GM12878 (cell line): Measurements from ENCODE around the gene ADA. TPM values are rescaled to one million over a fixed set of nuclear protein-coding genes. Genes with fewer than 3 reads are reported as not detected.

Experiments used
- ATAC-seq: fragments of 200-7000 bp; cut with Tn5 transposase; 3 replicates; pipeline ENCODE4 v1.9.1; 2020; ENCODE audit warnings: mild to moderate bottlenecking, moderate library complexity
- BruUV-seq: library from RNA; stranded (reverse); fragments of 400-500 nt; replicated peaks from 2 replicates; lab custom pipeline; 2021; lab: Mats Ljungman, UMichigan
- CTCF ChIA-PET: fragments of 300-600 bp; sonication (Branson Sonifier 250); formaldehyde crosslinking; extraction: SDS; loops from one replicate; lab custom pipeline; 2021; ENCODE audit warnings: inconsistent platforms; lab: Yijun Ruan, JAX
- POLR2A ChIA-PET: fragments of 350-600 bp; formaldehyde crosslinking; extraction: SDS; loops from one replicate; lab custom pipeline; 2021; ENCODE audit warnings: inconsistent platforms; lab: Charles Lee
- RAD21 ChIA-PET: fragments of 300-600 bp; sonication (Branson Sonifier 250); formaldehyde crosslinking; loops from one replicate; lab custom pipeline; 2023; ENCODE audit warnings: antibody characterized with exemption; ENCODE audit not compliant: unreplicated experiment; lab: Charles Lee
- SMC1A ChIA-PET: fragments of 300-600 bp; sonication (Branson Sonifier 250); formaldehyde crosslinking; loops from one replicate; lab custom pipeline; 2023; ENCODE audit not compliant: unreplicated experiment, uncharacterized antibody; lab: Charles Lee
- DNase-seq: peaks from one replicate; pipeline ENCODE4 v3.0.0-alpha.2; 2011; ENCODE audit warnings: low read depth, low spot score
- FAIRE-seq: peaks from 3 replicates; lab custom pipeline; 2011; peaks lifted over from hg19 to GRCh38; lab: Jason Lieb, UNC
- H2AFZ ChIP-seq: 2 replicates; pipeline ENCODE4 v1.6.0; 2011; ENCODE audit warnings: low read depth, low read length, control low read depth; ENCODE audit not compliant: control insufficient read depth
- H3K27ac ChIP-seq: 2 replicates; pipeline ENCODE4 v1.5.1; 2011; ENCODE audit warnings: control low read depth; ENCODE audit not compliant: control insufficient read depth, insufficient read depth
- H3K27me3 ChIP-seq, 2 experiments: replicated peaks in 1 of 2; 2 replicates each; pipeline versions ENCODE4 v1.6.0 to v1.6.1; 2011; ENCODE audit warnings: low read length in 1 of 2; ENCODE audit not compliant: control insufficient read depth in 2 of 2, insufficient read depth in 2 of 2
- H3K36me3 ChIP-seq, 2 experiments: 2 replicates each; pipeline ENCODE4 v1.5.1; 2011; ENCODE audit warnings: low read length in 1 of 2; ENCODE audit not compliant: control insufficient read depth in 2 of 2, insufficient read depth in 2 of 2
- H3K4me1 ChIP-seq: 2 replicates; pipeline ENCODE4 v1.6.1; 2011; ENCODE audit warnings: mild to moderate bottlenecking, low read length, moderate library complexity, mixed read lengths; ENCODE audit not compliant: control insufficient read depth, insufficient read depth
- H3K4me2 ChIP-seq: 2 replicates; pipeline ENCODE4 v1.6.0; 2011; ENCODE audit warnings: control low read depth; ENCODE audit not compliant: control insufficient read depth, insufficient read depth
- H3K4me3 ChIP-seq: fragments of 200-600 bp; sonication (generic); 2 replicates; pipeline ENCODE4 v1.5.1; 2016
- H3K79me2 ChIP-seq: 2 replicates; pipeline ENCODE4 v1.6.0; 2011; ENCODE audit warnings: low read length; ENCODE audit not compliant: control insufficient read depth, insufficient read depth
- H3K9ac ChIP-seq: 2 replicates; pipeline ENCODE4 v1.8.0; 2011; ENCODE audit warnings: low read length, control low read depth, mixed read lengths; ENCODE audit not compliant: control insufficient read depth, insufficient read depth
- H3K9me3 ChIP-seq: replicated peaks from 3 replicates; pipeline ENCODE4 v1.5.1; 2011; ENCODE audit warnings: mild to moderate bottlenecking, low read length; ENCODE audit not compliant: control insufficient read depth, insufficient read depth
- H4K20me1 ChIP-seq: 2 replicates; pipeline ENCODE4 v1.6.0; 2011; ENCODE audit not compliant: control insufficient read depth, insufficient read depth
- FOXM1 ChIP-seq: IDR thresholded peaks from 2 replicates; pipeline ENCODE4 v1.6.1; 2012; ENCODE audit warnings: low read depth, mild to moderate bottlenecking, inconsistent platforms, low read length, moderate library complexity
- GABPA ChIP-seq: IDR thresholded peaks from 2 replicates; pipeline ENCODE4 v1.6.1; 2014; ENCODE audit warnings: antibody characterized with exemption, low read depth, mild to moderate bottlenecking, inconsistent platforms
- HDGF ChIP-seq: fragments of 450-650 bp; IDR thresholded peaks from 2 replicates; pipeline ENCODE4 v1.6.1; 2016; ENCODE audit warnings: antibody characterized with exemption
- MTA2 ChIP-seq: fragments of 450-650 bp; IDR thresholded peaks from 2 replicates; pipeline ENCODE4 v1.6.1; 2016; ENCODE audit warnings: low read depth, mild to moderate bottlenecking, moderate library complexity
- MXI1 ChIP-seq: fragments of 150-350 bp; IDR thresholded peaks from 2 replicates; pipeline ENCODE4 v1.6.1; 2011; ENCODE audit warnings: low read depth, mild to moderate bottlenecking, inconsistent platforms, low read length, improper control_type of control experiment
- MYB ChIP-seq: fragments of 150-350 bp; IDR thresholded peaks from 2 replicates; pipeline ENCODE4 v1.6.1; 2014; ENCODE audit warnings: mild to moderate bottlenecking, low read depth, low read length, borderline replicate concordance
- PKNOX1 ChIP-seq: fragments of 450-650 bp; IDR thresholded peaks from 2 replicates; pipeline ENCODE4 v1.6.1; 2016; ENCODE audit warnings: mild to moderate bottlenecking
- RAD51 ChIP-seq: fragments of 450-650 bp; IDR thresholded peaks from 2 replicates; pipeline ENCODE4 v1.6.1; 2016; ENCODE audit warnings: moderate library complexity, mild to moderate bottlenecking, inconsistent platforms
- RFX5 ChIP-seq: IDR thresholded peaks from 2 replicates; pipeline ENCODE4 v1.6.1; 2011; ENCODE audit warnings: low read depth, low read length, improper control_type of control experiment
- TARDBP ChIP-seq: IDR thresholded peaks from 2 replicates; pipeline ENCODE4 v1.6.1; 2016; ENCODE audit warnings: borderline replicate concordance
- ZNF217 ChIP-seq: fragments of 450-650 bp; IDR thresholded peaks from 2 replicates; pipeline ENCODE4 v1.6.1; 2017; ENCODE audit warnings: antibody characterized with exemption, mild to moderate bottlenecking
- ZNF24 ChIP-seq: fragments of 450-650 bp; IDR thresholded peaks from 2 replicates; pipeline ENCODE4 v1.6.1; 2017; ENCODE audit warnings: antibody characterized with exemption, mild to moderate bottlenecking
- ZNF622 ChIP-seq: fragments of 450-650 bp; IDR thresholded peaks from 2 replicates; pipeline ENCODE4 v1.6.1; 2017; ENCODE audit warnings: mild to moderate bottlenecking, inconsistent platforms
- WGBS: methylation state at CpG from one replicate; pipeline ENCODE4 v1.1.6; 2016; ENCODE audit warnings: low lambda C conversion rate; ENCODE audit not compliant: insufficient replicate concordance, insufficient coverage; ENCODE audit errors: missing lambda C conversion rate; 5-methylcytosine and 5-hydroxymethylcytosine counted together
- in situ Hi-C: fragments of 300-500 bp; cut with MboI; formaldehyde crosslinking; loops from 9 replicates; pipeline ENCODE4 v1.14.3; 2018; ENCODE audit warnings: mixed read lengths
- intact Hi-C: fragments of 100-400 bp; cut with micrococcal nuclease; formaldehyde crosslinking; loops from one replicate; pipeline ENCODE4 v1.14.2; 2022; ENCODE audit not compliant: unreplicated experiment
- polyA plus RNA-seq, 11 experiments: library from polyadenylated mRNA; depleted of rRNA in 4 of 11; unstranded in 6 of 11; stranded (reverse) in 5 of 11; fragments of >200 nt; fragmentation: Nextera tagmentation in 4 of 11; fragmentation: Illumina TruSeq in 1 of 11; extraction: Ambion mirVana in 4 of 11; extraction: Trizol in 1 of 11; gene quantifications; 1 replicate in 1 of 11; 2 replicates in 10 of 11; pipeline versions ENCODE4 v1.2.1 to v1.2.3, GENCODE V29; 2011 to 2016; ENCODE audit warnings: inconsistent platforms in 2 of 11, missing spikeins in 2 of 11, low read depth in 1 of 11
- total RNA-seq, 4 experiments: library from RNA; depleted of rRNA in 3 of 4; stranded (reverse); fragments of >200 nt in 3 of 4; fragmentation: Illumina TruSeq in 1 of 4; extraction: Trizol in 1 of 4; gene quantifications; 2 replicates each; pipeline versions ENCODE4 v1.2.1 to v1.2.3, GENCODE V29; 2013 to 2021
- TF ChIP-seq, protein P1 (sequence below): IDR thresholded peaks from 2 replicates; pipeline ENCODE4 v1.6.1; 2012; ENCODE audit warnings: improper control_type of control experiment, low read depth, low read length; ENCODE audit not compliant: insufficient replicate concordance

Gene ADA
- total and polyA plus RNA-seq, 10 of the 15 experiments (the other 5 are each of a cell fraction or from before 2014, with no cell fraction given): 40.9 to 217 (median 90.8) TPM

GRCh38 chr20:44659931-44660330 is 8.4 kb upstream of the ADA start:
- Histone ChIP-seq H3K4me3 (no peak overlapping the region), H3K36me3 (no peaks in the 10 kb centered on the region), H3K27me3 (no peaks in the 10 kb centered on the region), H2AFZ (no peak overlapping the region), H3K9me3 (no peaks in the 10 kb centered on the region; the same call in 2 of the 3 replicates), H3K9ac (no peak overlapping the region), H3K27ac (no peak overlapping the region), H4K20me1 (no peaks in the 10 kb centered on the region), H3K79me2 (no peaks in the 10 kb centered on the region), H3K4me1 (no peaks in the 10 kb centered on the region; the same call in 1 of the 2 replicates), H3K4me2 (no peak overlapping the region)
- no peak for FAIRE-seq
- BruUV-seq: no TSS peak
- TF ChIP-seq MXI1 (no peak), MTA2 (no peak), RAD51 (no peak), RFX5 (no peak), MYB (no peak), GABPA (no peak), TARDBP (no peak), ZNF217 (no peak), HDGF (no peak), ZNF622 (no peak), FOXM1 (no peak), PKNOX1 (no peak), ZNF24 (no peak)
- TF ChIP-seq, protein P1, sequence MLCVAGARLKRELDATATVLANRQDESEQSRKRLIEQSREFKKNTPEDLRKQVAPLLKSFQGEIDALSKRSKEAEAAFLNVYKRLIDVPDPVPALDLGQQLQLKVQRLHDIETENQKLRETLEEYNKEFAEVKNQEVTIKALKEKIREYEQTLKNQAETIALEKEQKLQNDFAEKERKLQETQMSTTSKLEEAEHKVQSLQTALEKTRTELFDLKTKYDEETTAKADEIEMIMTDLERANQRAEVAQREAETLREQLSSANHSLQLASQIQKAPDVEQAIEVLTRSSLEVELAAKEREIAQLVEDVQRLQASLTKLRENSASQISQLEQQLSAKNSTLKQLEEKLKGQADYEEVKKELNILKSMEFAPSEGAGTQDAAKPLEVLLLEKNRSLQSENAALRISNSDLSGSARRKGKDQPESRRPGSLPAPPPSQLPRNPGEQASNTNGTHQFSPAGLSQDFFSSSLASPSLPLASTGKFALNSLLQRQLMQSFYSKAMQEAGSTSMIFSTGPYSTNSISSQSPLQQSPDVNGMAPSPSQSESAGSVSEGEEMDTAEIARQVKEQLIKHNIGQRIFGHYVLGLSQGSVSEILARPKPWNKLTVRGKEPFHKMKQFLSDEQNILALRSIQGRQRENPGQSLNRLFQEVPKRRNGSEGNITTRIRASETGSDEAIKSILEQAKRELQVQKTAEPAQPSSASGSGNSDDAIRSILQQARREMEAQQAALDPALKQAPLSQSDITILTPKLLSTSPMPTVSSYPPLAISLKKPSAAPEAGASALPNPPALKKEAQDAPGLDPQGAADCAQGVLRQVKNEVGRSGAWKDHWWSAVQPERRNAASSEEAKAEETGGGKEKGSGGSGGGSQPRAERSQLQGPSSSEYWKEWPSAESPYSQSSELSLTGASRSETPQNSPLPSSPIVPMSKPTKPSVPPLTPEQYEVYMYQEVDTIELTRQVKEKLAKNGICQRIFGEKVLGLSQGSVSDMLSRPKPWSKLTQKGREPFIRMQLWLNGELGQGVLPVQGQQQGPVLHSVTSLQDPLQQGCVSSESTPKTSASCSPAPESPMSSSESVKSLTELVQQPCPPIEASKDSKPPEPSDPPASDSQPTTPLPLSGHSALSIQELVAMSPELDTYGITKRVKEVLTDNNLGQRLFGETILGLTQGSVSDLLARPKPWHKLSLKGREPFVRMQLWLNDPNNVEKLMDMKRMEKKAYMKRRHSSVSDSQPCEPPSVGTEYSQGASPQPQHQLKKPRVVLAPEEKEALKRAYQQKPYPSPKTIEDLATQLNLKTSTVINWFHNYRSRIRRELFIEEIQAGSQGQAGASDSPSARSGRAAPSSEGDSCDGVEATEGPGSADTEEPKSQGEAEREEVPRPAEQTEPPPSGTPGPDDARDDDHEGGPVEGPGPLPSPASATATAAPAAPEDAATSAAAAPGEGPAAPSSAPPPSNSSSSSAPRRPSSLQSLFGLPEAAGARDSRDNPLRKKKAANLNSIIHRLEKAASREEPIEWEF: no peak
- no peak for ATAC-seq
- ChIA-PET RAD21 (no interaction called here), SMC1A (interaction anchor here (1.0 kb wide), 1 partner anchor 24 kb away, joined by 3 read pairs; no protein-coding TSS in a partner anchor), CTCF (no interaction called here), POLR2A (no interaction called here)
- no peak for DNase-seq
- in situ Hi-C loops: no loop called here
- 92% methylated on average over 2 of the region's 2 CpGs for WGBS
- intact Hi-C loops: no loop called here
